H1 (cell line): ENCODE measurements around the gene MKLN1. TPM values are rescaled to one million over a fixed set of nuclear protein-coding genes. Genes with fewer than 3 reads are reported as not detected.

Experiments
- CTCF ChIA-PET: fragments of 300-600 bp; sonication (Branson Sonifier 250); formaldehyde crosslinking; loops from one replicate; lab custom pipeline; 2021; ENCODE audit not compliant: partially characterized antibody; lab: Charles Lee
- POLR2A ChIA-PET: fragments of 300-600 bp; sonication (Branson Sonifier 250); formaldehyde crosslinking; loops from one replicate; lab custom pipeline; 2021; ENCODE audit warnings: inconsistent platforms; ENCODE audit not compliant: partially characterized antibody; lab: Charles Lee
- DNase-seq, 2 experiments: peaks; one replicate each; pipeline versions ENCODE4 v3.0.0 to v3.0.0-alpha.2; 2010 to 2022; ENCODE audit warnings: low spot score in 2 of 2, low read depth in 1 of 2, mixed read lengths in 1 of 2
- FAIRE-seq: peaks from 2 replicates; lab custom pipeline; 2011; peaks lifted over from hg19 to GRCh38; lab: Jason Lieb, UNC
- H2AFZ ChIP-seq: 2 replicates; pipeline ENCODE4 v1.8.1; 2012; ENCODE audit warnings: low read length, inconsistent platforms
- H2AK5ac ChIP-seq: 2 replicates; pipeline ENCODE4 v1.6.1; 2013; ENCODE audit warnings: low read depth, low read length
- H2BK120ac ChIP-seq: replicated peaks from 2 replicates; pipeline ENCODE3; 2013; ENCODE audit warnings: low read depth, low read length, inconsistent platforms
- H2BK12ac ChIP-seq: 2 replicates; pipeline ENCODE4 v1.6.1; 2013; ENCODE audit warnings: low read depth, low read length
- H2BK15ac ChIP-seq: 2 replicates; pipeline ENCODE4 v1.6.1; 2013; ENCODE audit warnings: low read length
- H2BK20ac ChIP-seq: 2 replicates; pipeline ENCODE4 v1.6.1; 2013; ENCODE audit warnings: low read length
- H2BK5ac ChIP-seq: 2 replicates; pipeline ENCODE4 v1.6.1; 2013; ENCODE audit warnings: low read depth, low read length
- H3K14ac ChIP-seq: 2 replicates; pipeline ENCODE4 v1.6.1; 2013; ENCODE audit warnings: inconsistent platforms; ENCODE audit not compliant: insufficient read length
- H3K18ac ChIP-seq: 2 replicates; pipeline ENCODE4 v1.6.1; 2013; ENCODE audit warnings: low read length; ENCODE audit errors: extremely low read depth
- H3K23ac ChIP-seq: 2 replicates; pipeline ENCODE4 v1.6.1; 2013; ENCODE audit warnings: inconsistent platforms; ENCODE audit not compliant: insufficient read length
- H3K23me2 ChIP-seq: 2 replicates; pipeline ENCODE4 v1.6.1; 2013; ENCODE audit warnings: low read depth, low read length
- H3K27ac ChIP-seq: 2 replicates; pipeline ENCODE4 v1.6.1; 2011; ENCODE audit warnings: low read depth, low read length, inconsistent platforms
- H3K27me3 ChIP-seq, 4 experiments: replicated peaks in 1 of 4; 1 replicate in 1 of 4; 2 replicates in 3 of 4; pipeline versions ENCODE4 v1.6.1 to v1.8.1; 2011 to 2013; ENCODE audit warnings: low read length in 3 of 4, mild to moderate bottlenecking in 3 of 4, inconsistent platforms in 2 of 4, mixed read lengths in 2 of 4, moderate library complexity in 1 of 4; ENCODE audit not compliant: control insufficient read depth in 3 of 4, insufficient read depth in 3 of 4; ENCODE audit errors: extremely low read depth in 1 of 4
- H3K36me3 ChIP-seq, 4 experiments: 2 replicates each; pipeline versions ENCODE4 v1.6.1 to v1.8.1; 2011 to 2013; ENCODE audit warnings: mild to moderate bottlenecking in 4 of 4, low read length in 3 of 4, moderate library complexity in 2 of 4, control low read depth in 1 of 4, inconsistent platforms in 1 of 4; ENCODE audit not compliant: insufficient read depth in 4 of 4, control insufficient read depth in 2 of 4
- H3K4ac ChIP-seq: replicated peaks from 2 replicates; pipeline ENCODE3; 2013; ENCODE audit warnings: low read length, low read depth, mixed read lengths, inconsistent platforms; ENCODE audit not compliant: insufficient read length
- H3K4me1 ChIP-seq, 4 experiments: replicated peaks in 1 of 4; 1 replicate in 1 of 4; 2 replicates in 3 of 4; pipeline versions ENCODE4 v1.6.1 to v1.8.1; 2011 to 2013; ENCODE audit warnings: low read length in 3 of 4, inconsistent platforms in 2 of 4, mixed read lengths in 1 of 4; ENCODE audit not compliant: insufficient read depth in 4 of 4, control insufficient read depth in 3 of 4
- H3K4me2 ChIP-seq, 2 experiments: 2 replicates each; pipeline versions ENCODE4 v1.6.1 to v1.8.1; 2011 to 2013; ENCODE audit warnings: low read depth in 2 of 2, low read length in 2 of 2, control low read depth in 1 of 2, inconsistent platforms in 1 of 2, mild to moderate bottlenecking in 1 of 2; ENCODE audit not compliant: insufficient read depth in 1 of 2
- H3K4me3 ChIP-seq, 4 experiments: fragments of 200-600, 300-600 bp in 1 of 4; sonication (generic), shearing (Covaris generic), sonication (Bioruptor Twin) in 1 of 4; 2 replicates each; pipeline versions ENCODE4 v1.5.1 to v1.8.1; 2011 to 2016; ENCODE audit warnings: low read length in 4 of 4, low read depth in 3 of 4, control low read depth in 2 of 4, inconsistent platforms in 2 of 4, mild to moderate bottlenecking in 2 of 4, mixed read lengths in 1 of 4, moderate library complexity in 1 of 4; ENCODE audit not compliant: insufficient read depth in 2 of 4; ENCODE audit errors: extremely low read depth in 1 of 4
- H3K56ac ChIP-seq: replicated peaks from 2 replicates; pipeline ENCODE3; 2013; ENCODE audit warnings: low read depth, mild to moderate bottlenecking, mixed read lengths, low read length, inconsistent platforms; ENCODE audit not compliant: insufficient read length
- H3K79me1 ChIP-seq: 2 replicates; pipeline ENCODE4 v1.6.1; 2013; ENCODE audit warnings: low read depth, low read length, control low read depth
- H3K79me2 ChIP-seq, 2 experiments: 2 replicates each; pipeline versions ENCODE4 v1.6.1 to v1.8.1; 2012 to 2013; ENCODE audit warnings: low read length in 2 of 2, mild to moderate bottlenecking in 2 of 2, inconsistent platforms in 1 of 2; ENCODE audit not compliant: insufficient read depth in 2 of 2, control insufficient read depth in 1 of 2
- H3K9ac ChIP-seq, 4 experiments: replicated peaks in 1 of 4; 1 replicate in 1 of 4; 2 replicates in 3 of 4; pipeline versions ENCODE4 v1.6.1 to v1.8.1; 2011 to 2013; ENCODE audit warnings: low read depth in 3 of 4, low read length in 3 of 4, control low read depth in 2 of 4, mild to moderate bottlenecking in 2 of 4, moderate library complexity in 2 of 4, inconsistent platforms in 1 of 4; ENCODE audit errors: extremely low read depth in 1 of 4
- H3K9me3 ChIP-seq, 2 experiments: 2 replicates each; pipeline versions ENCODE4 v1.6.1 to v1.8.1; 2012 to 2013; ENCODE audit warnings: mild to moderate bottlenecking in 2 of 2, moderate library complexity in 2 of 2, control low read depth in 1 of 2, inconsistent platforms in 1 of 2, low read depth in 1 of 2, low read length in 1 of 2, mixed read lengths in 1 of 2; ENCODE audit not compliant: insufficient read depth in 2 of 2
- H4K20me1 ChIP-seq, 2 experiments: replicated peaks in 1 of 2; 2 replicates each; pipeline versions ENCODE3 to v1.8.1; 2011 to 2013; ENCODE audit warnings: inconsistent platforms in 2 of 2, low read length in 2 of 2, mild to moderate bottlenecking in 1 of 2; ENCODE audit not compliant: insufficient read depth in 2 of 2, control insufficient read depth in 1 of 2
- H4K5ac ChIP-seq: 2 replicates; pipeline ENCODE4 v1.6.1; 2013; ENCODE audit warnings: low read length, low read depth, mixed read lengths, inconsistent platforms; ENCODE audit not compliant: insufficient read length
- H4K8ac ChIP-seq: 2 replicates; pipeline ENCODE4 v1.8.0; 2013; ENCODE audit warnings: mild to moderate bottlenecking, moderate library complexity, low read length, inconsistent platforms; ENCODE audit not compliant: insufficient read depth; ENCODE audit errors: extremely low read depth
- H4K91ac ChIP-seq: replicated peaks from 2 replicates; pipeline ENCODE3; 2013; ENCODE audit warnings: low read length, mixed read lengths, inconsistent platforms; ENCODE audit not compliant: insufficient read length
- CEBPB ChIP-seq: IDR thresholded peaks from 2 replicates; pipeline ENCODE4 v1.6.1; 2012; ENCODE audit warnings: low read depth, low read length
- TEAD4 ChIP-seq: IDR thresholded peaks from 2 replicates; pipeline ENCODE4 v1.6.1; 2012; ENCODE audit warnings: low read depth, low read length, inconsistent platforms, mixed read lengths
- WGBS, 2 experiments: shearing (Covaris generic) in 1 of 2; methylation state at CpG; one replicate each; pipeline versions ENCODE4 v1.1.6 to v1.1.7; 2013 to 2015; ENCODE audit warnings: low lambda C conversion rate in 2 of 2, mixed read lengths in 2 of 2, inconsistent platforms in 1 of 2, low coverage in 1 of 2, missing lambda C conversion rate in 1 of 2; ENCODE audit not compliant: insufficient replicate concordance in 2 of 2, insufficient coverage in 1 of 2, insufficient read length in 1 of 2; ENCODE audit errors: extremely low coverage in 1 of 2, missing lambda C conversion rate in 1 of 2; 5-methylcytosine and 5-hydroxymethylcytosine counted together
- polyA plus RNA-seq, 7 experiments: library from polyadenylated mRNA; depleted of rRNA in 3 of 7; stranded (reverse) in 5 of 7; unstranded in 2 of 7; fragments of >200 nt in 5 of 7; fragments of 200-250 nt in 2 of 7; gene quantifications; 1 replicate in 5 of 7; 2 replicates in 1 of 7; 4 replicates in 1 of 7; pipeline versions ENCODE4 v1.2.1 to v1.2.3, GENCODE V29; 2011 to 2013; ENCODE audit warnings: missing spikeins in 2 of 7, mixed read lengths in 2 of 7
- total RNA-seq: library from RNA; stranded (reverse); fragmentation: NEBNext Ultra II Directional; extraction: Animal tissue kit (Norgen Biotek cat#: 25700); gene quantifications from 2 replicates; pipeline ENCODE4 v1.2.1, GENCODE V29; 2021

MKLN1 gene
- total and polyA plus RNA-seq, 2 of the 8 experiments (the other 6 are each of a cell fraction or from before 2014, with no cell fraction given): 22.3 to 50.9 TPM

- FAIRE-seq (no peak), DNase-seq (no peak)
- Histone ChIP-seq H3K4me3 (no peak overlapping the region), H3K4ac (no peak overlapping the region), H4K8ac (no peak overlapping the region), H2AFZ (no peak overlapping the region), H4K91ac (no peak overlapping the region), H3K14ac (no peak overlapping the region), H3K18ac (no peak overlapping the region), H3K4me1 (peaks cover 0 to 9% (median 7%) of the 10 kb centered on the region in 4 experiments; a peak in 4 of 7 replicates), H3K27me3 (no peaks in the 10 kb centered on the region), H3K23me2 (no peaks in the 10 kb centered on the region), H2BK5ac (no peak overlapping the region), H2AK5ac (no peak overlapping the region), H3K9ac (no peak overlapping the region), H2BK120ac (no peak overlapping the region), H3K4me2 (no peak overlapping the region), H3K23ac (no peak overlapping the region), H2BK20ac (no peak overlapping the region), H2BK15ac (no peak overlapping the region), H3K9me3 (no peaks in the 10 kb centered on the region), H3K79me1 (no peaks in the 10 kb centered on the region), H3K79me2 (peaks cover 0 to 97% of the 10 kb centered on the region in 2 experiments; a peak in 3 of 4 replicates), H3K27ac (no peak overlapping the region), H4K5ac (no peak overlapping the region), H2BK12ac (no peak overlapping the region), H3K56ac (no peak overlapping the region), H4K20me1 (peaks cover 0 to 3% of the 10 kb centered on the region in 2 experiments), H3K36me3 (no peaks in the 10 kb centered on the region)
- WGBS, 2 experiments: 68% methylated on average over 3 of the region's 3 CpGs; no CpG with 5 or more reads in 1 of the 2 experiments
- ChIA-PET POLR2A (interaction anchor here (0.9 kb wide), 1 partner anchor 304 kb away, joined by 3 read pairs; no protein-coding TSS in a partner anchor), CTCF (interaction anchor here (0.6 to 1.5 kb wide), 2 partner anchors 28 to 1206 kb away, joined by 3 to 4 read pairs; no protein-coding TSS in a partner anchor)
- TF ChIP-seq CEBPB (peak; percentile 45; the same call in 1 of the 2 replicates), TEAD4 (no peak)
Observed at GRCh38 chr7:131365838-131366237, 38.2 kb downstream of the MKLN1 start.
